PFSK-1 (cell line): ENCODE data around the gene RGS18.

Experiments used
- FOXP2 ChIP-seq: optimal IDR thresholded peaks from 2 replicates; pipeline ENCODE3; 2011; ENCODE audit warnings: borderline replicate concordance, control low read depth, inconsistent platforms; ENCODE audit not compliant: insufficient read depth; ENCODE audit errors: extremely low read length, extremely low read depth
- POLR2AphosphoS5 ChIP-seq: IDR thresholded peaks from 2 replicates; pipeline ENCODE4 v1.6.1; 2012; ENCODE audit warnings: low read depth, mild to moderate bottlenecking, control low read depth, low read length, moderate library complexity
- SIN3A ChIP-seq: IDR thresholded peaks from 2 replicates; pipeline ENCODE4 v1.6.1; 2012; ENCODE audit warnings: mild to moderate bottlenecking, low read length, moderate library complexity, borderline replicate concordance; ENCODE audit not compliant: insufficient read depth
- TAF1 ChIP-seq: IDR thresholded peaks from 2 replicates; pipeline ENCODE4 v1.6.1; 2012; ENCODE audit warnings: low read length, control low read depth, borderline replicate concordance; ENCODE audit not compliant: insufficient read depth
- TF ChIP-seq, protein P1 (sequence below), 2 experiments: IDR thresholded peaks; 2 replicates each; pipeline versions ENCODE4 v1.6.1 to v1.8.0; 2011 to 2012; ENCODE audit warnings: low read depth in 2 of 2, low read length in 2 of 2, control low read depth in 1 of 2, inconsistent platforms in 1 of 2, mild to moderate bottlenecking in 1 of 2, moderate library complexity in 1 of 2; ENCODE audit not compliant: insufficient read depth in 1 of 2

Gene RGS18

DNA sequence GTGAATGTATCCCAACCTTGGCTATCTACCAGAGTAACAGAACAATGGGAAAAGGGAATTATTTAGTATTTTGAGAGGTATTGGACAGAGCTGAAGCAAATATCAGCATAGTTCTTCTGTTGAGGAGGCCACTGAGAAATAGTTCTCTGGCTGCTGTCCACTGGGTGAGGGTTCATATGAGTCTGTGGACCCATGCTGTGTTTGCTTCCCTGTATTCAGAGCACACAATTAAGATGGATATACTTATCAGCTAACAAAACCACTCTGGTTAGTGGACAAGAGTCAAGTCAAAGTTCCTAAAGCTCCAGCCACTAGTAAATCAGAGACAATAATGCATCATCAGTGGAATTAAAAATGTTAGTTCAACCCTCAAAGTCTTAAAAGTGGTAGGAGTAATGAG lies 66.1 kb downstream of the RGS18 start:
- TF ChIP-seq POLR2AphosphoS5 (no peak), TAF1 (no peak), SIN3A (no peak), FOXP2 (no peak)
- TF ChIP-seq, protein P1, sequence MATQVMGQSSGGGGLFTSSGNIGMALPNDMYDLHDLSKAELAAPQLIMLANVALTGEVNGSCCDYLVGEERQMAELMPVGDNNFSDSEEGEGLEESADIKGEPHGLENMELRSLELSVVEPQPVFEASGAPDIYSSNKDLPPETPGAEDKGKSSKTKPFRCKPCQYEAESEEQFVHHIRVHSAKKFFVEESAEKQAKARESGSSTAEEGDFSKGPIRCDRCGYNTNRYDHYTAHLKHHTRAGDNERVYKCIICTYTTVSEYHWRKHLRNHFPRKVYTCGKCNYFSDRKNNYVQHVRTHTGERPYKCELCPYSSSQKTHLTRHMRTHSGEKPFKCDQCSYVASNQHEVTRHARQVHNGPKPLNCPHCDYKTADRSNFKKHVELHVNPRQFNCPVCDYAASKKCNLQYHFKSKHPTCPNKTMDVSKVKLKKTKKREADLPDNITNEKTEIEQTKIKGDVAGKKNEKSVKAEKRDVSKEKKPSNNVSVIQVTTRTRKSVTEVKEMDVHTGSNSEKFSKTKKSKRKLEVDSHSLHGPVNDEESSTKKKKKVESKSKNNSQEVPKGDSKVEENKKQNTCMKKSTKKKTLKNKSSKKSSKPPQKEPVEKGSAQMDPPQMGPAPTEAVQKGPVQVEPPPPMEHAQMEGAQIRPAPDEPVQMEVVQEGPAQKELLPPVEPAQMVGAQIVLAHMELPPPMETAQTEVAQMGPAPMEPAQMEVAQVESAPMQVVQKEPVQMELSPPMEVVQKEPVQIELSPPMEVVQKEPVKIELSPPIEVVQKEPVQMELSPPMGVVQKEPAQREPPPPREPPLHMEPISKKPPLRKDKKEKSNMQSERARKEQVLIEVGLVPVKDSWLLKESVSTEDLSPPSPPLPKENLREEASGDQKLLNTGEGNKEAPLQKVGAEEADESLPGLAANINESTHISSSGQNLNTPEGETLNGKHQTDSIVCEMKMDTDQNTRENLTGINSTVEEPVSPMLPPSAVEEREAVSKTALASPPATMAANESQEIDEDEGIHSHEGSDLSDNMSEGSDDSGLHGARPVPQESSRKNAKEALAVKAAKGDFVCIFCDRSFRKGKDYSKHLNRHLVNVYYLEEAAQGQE (IDR thresholded peaks at IDR 0.05; ENCODE audit: insufficient read depth in 1 of 2, low read depth in 2 of 2, low read length in 2 of 2), result no peak

DNA sequence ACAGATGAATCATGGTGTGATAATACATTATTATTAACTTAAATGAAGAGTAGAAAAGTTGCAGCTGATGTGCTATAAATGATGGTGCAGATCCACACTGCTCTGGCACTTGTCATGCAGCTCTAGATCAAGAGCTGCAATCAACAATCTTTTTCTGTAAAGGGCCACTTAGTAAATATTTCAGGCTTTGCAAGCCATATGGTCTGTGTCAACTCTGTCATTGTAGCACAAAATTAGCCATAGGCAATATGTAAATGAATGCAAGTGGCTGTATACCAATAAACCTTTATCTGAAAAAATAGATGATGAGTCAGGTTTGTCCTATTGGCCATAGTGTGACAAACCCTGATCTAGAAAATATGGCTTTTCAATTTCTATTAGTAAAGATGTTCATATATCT lies 66.6 kb downstream of the RGS18 start:
- TF ChIP-seq SIN3A (no peak), POLR2AphosphoS5 (no peak), FOXP2 (no peak), TAF1 (no peak)
- TF ChIP-seq, protein P1 (IDR thresholded peaks at IDR 0.05; ENCODE audit: insufficient read depth in 1 of 2, low read depth in 2 of 2, low read length in 2 of 2), result no peak

DNA sequence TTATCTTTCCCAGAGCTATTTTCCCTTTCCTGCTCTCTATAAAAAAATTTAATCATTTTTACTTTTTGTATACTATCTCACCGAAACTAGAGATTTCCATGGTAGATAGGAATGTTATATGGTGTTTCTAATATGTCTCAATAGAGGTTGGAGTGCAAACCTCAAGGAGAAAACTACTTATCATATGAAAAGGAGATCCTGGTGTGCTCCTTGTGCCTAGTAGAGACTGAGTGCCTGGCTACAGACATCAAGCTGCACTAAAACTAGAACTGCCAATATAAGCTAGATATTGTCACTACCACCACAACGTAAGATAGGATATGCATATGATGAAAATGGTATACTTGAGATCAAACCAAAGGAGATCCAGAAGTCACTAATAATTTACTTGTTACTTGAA lies 67.0 kb downstream of the RGS18 start:
- TF ChIP-seq FOXP2 (no peak), POLR2AphosphoS5 (no peak), TAF1 (no peak), SIN3A (no peak)

DNA sequence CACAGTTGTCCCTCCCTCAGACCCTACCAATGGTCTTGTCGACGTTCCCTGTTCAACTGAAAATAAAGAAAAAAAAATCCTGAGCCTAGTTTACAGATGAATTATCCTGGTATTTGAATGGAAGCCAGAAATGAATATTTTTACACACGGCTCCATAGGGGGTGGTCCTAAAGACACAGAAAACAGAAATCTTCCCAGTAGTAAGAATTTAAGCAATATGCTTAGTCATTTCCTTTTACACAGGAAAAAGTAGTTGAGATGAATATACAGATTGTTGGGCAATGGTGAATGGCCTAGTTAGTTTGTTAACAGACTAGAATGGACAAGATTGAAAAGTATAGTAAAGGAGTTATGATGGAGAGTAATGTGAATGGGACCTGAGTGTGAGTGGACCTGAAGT lies 67.4 kb downstream of the RGS18 start:
- TF ChIP-seq POLR2AphosphoS5, result no peak
- no peak for TF ChIP-seq TAF1
- TF ChIP-seq FOXP2, result no peak
- no peak for TF ChIP-seq SIN3A
- TF ChIP-seq, protein P1 (IDR thresholded peaks at IDR 0.05; ENCODE audit: insufficient read depth in 1 of 2, low read depth in 2 of 2, low read length in 2 of 2), result no peak

DNA sequence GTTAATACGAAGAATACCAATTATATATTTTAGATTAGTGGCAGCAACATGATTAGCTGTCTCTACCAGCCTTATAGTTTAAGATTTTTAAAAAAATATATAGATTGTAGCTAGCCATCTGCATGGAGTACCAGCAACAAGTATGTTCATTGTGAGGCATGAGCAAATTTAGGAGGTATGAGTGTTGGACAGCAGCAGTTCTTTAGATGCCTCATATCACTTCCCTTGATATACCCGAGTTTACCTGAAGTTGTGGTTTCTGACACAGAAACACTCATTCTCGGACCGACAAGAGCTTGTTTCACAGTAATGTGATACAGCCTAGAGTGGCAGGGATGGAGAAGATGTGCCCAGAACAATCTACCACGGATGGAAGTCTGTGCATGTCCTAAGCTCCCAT lies 69.1 kb downstream of the RGS18 start:
- no peak for TF ChIP-seq SIN3A
- TF ChIP-seq, protein P1 (IDR thresholded peaks at IDR 0.05; ENCODE audit: insufficient read depth in 1 of 2, low read depth in 2 of 2, low read length in 2 of 2), result peak in 1 of 2 experiments; percentile 56; a peak in 1 of 4 replicates
